Retinal pigment epithelial cell (primary cell): ENCODE data around the gene TK1.

Experiments used
- DNase-seq: peaks from one replicate; pipeline ENCODE4 v3.0.0-alpha.2; 2010; ENCODE audit warnings: low read depth
- H3K4me3 ChIP-seq: 2 replicates; pipeline ENCODE4 v1.5.1; 2011; ENCODE audit warnings: mild to moderate bottlenecking, low read length, control low read depth, moderate library complexity
- TF ChIP-seq, protein P1 (sequence below): conservative IDR thresholded peaks from 2 replicates; pipeline ENCODE4 v1.5.1; 2011; ENCODE audit warnings: low read depth, low read length, control low read depth, inconsistent platforms

TK1 gene

DNA sequence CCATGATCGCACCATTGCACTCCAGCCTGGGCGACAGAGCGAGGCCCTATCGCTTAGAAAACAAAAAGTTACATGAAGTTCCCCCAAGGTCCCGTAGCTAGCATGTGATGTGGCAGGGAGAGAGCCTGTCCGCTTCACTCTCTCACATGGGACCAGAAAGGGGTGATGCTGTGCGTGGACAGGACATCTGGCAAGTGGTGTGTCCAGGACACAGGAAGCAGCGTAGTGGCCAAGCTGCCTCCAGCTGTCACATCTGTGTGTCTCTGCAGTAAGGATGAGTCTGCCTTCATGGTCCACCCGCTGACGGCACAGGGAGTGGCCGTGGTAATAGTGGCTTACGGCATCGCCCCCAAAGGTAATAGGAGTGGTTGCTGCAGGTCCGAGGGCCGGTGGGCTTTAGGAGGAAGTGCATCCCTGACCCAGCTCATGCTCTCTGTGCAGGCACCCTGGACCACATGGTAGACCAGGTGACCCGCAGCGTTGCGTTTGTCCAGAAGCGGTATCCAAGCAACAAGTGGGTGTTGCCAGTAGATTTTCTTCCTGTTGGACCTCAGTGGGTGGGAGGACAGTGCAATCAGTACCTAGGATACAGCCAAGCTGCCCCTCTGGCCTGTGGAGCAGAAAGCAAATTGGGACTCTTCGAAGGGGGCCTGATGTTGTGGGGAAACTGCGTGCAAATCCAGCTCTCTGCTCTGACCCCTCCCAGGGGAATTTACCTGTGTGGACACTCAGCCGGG is 17.7 kb upstream of the TK1 start:
- TF ChIP-seq, protein P1, sequence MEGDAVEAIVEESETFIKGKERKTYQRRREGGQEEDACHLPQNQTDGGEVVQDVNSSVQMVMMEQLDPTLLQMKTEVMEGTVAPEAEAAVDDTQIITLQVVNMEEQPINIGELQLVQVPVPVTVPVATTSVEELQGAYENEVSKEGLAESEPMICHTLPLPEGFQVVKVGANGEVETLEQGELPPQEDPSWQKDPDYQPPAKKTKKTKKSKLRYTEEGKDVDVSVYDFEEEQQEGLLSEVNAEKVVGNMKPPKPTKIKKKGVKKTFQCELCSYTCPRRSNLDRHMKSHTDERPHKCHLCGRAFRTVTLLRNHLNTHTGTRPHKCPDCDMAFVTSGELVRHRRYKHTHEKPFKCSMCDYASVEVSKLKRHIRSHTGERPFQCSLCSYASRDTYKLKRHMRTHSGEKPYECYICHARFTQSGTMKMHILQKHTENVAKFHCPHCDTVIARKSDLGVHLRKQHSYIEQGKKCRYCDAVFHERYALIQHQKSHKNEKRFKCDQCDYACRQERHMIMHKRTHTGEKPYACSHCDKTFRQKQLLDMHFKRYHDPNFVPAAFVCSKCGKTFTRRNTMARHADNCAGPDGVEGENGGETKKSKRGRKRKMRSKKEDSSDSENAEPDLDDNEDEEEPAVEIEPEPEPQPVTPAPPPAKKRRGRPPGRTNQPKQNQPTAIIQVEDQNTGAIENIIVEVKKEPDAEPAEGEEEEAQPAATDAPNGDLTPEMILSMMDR, result no peak
- H3K4me3 ChIP-seq, result no peak overlapping the region
- no peak for DNase-seq

DNA sequence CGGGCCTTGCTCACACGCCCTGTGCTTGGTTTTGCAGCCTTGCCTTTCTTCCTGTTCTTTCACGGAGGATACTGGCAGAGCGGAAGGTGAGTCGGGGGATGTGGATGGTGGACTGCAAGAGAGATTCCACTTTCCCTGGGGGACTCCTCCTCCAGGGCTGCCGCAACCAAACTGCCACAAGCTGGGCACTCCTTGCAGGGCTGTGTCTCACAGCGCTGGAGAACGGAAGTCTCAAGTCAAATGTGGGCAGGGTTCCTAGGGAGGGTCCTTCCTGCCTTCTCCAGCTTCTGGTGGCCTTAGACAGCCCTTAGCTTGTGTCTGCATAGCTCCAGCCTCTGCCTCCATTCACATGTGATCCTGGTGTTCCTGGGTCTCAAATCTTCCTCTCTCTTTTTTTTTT is 15.8 kb upstream of the TK1 start:
- no peak overlapping the region for H3K4me3 ChIP-seq
- TF ChIP-seq, protein P1, result no peak
- no peak for DNase-seq

DNA sequence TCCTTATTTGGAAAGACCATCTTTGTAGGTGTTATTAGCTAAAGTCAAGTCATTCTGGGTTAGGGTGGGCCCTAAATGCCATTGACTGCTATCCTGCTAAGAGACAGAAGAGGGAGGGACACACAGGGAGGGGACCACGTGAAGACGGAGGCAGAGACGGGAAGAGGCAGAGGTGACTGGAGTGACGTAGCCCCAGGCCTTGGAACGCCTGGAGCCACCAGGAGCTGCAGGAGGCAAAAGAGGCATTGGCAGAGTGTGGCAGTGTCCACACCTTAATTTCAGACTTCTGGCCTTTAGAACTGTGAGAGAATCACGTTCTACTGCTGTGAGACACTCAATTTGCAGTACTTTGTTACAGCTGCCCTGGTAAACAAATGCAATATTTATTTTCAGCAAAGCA is 13.6 kb upstream of the TK1 start:
- TF ChIP-seq, protein P1, result no peak
- DNase-seq, result no peak
- no peak overlapping the region for H3K4me3 ChIP-seq

DNA sequence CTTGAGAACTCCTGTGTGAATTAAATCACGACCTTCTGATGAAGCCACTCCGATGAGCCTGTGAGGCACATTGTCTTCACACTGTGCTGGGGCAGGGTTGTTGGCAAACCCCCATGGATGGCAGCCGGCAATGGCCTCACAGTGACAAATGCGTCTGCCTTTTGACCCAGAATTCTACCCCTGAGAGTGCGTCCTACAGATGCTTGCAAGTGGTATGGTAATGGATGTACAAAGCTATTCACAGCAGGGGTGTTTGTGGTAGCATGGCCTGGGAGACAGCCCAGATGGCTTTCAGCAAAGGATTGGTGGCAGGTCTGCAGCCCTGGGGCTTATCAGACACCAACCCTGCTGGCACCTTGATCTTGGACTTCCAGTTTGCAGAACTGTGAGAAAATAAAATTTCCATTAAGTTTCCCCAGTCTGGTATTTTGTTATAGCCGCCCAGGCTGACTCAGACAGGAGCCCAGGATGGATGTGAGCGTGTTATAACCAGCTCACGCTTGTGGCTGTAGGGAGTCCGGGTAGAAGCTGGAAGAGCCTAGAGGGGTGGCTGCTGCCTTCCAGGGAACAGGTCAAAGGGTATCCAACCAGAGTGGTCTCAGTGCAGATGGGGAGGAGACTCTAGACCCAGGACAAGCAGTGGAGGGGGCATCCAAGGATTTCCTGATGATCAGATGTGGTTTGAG is 10.4 kb upstream of the TK1 start:
- no peak for DNase-seq
- TF ChIP-seq, protein P1, result no peak
- H3K4me3 ChIP-seq, result no peak overlapping the region

DNA sequence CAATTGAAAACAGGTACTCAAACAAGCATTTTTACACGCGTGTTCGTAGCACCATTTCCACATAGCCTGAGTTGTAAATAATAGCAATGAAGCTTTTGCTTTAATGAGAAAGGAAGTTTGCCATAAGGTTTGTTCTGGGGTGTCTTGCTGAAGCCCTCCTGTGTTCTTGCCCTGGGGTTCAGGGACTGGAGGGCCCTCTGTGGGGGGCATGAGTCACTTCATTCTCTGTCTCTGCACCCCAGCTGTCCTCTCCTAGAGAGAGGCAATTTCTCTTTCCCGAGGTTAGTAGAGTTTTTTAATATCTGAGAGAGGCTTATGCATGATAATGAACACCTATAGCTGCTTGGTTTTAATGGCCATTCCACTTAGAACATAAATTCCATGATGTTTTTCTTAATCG is 9.9 kb upstream of the TK1 start:
- DNase-seq, result no peak

DNA sequence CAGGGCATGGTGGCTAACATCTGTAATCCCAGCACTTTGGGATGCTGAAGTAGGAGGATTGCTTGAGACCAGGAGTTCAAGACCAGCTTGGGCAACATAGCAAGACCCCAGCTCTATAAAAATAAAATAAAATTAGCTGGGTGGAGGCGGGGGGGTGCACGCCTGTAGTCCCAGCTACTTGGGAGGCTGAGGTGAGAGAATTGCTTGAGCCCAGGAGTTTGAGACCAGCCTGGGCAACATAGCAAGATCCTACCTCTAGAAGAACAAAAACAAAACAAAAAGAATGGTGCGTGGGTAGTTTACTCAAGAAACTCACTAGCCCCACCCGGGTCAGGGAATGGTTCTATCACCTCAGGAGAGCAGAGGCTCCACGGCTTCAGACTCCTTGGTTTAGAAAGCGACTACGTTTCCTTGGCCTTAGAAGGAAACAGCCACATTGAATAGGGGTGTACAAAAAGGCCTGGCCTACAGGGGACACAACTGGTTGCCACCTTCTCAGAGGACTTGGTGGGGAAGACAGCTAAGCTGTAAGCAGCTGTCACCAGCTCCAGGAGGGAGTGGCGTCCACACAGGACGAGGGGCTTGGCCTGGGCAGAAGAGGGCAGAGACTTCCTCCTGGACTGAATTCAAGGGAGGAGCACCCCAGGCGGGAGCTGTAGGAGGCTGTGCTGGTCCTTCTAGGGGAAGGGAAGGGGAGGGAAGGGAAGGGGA is 716 bp downstream of the TK1 start:
- peak overlapping the region; percentile 71 for H3K4me3 ChIP-seq
- no peak for DNase-seq
- TF ChIP-seq, protein P1, result no peak

More for the DNA sequence above, 9.9 kb upstream of the TK1 start:
- TF ChIP-seq, protein P1, result no peak
- H3K4me3 ChIP-seq, result no peak overlapping the region
